DND-41 (cell line): ENCODE data around the gene ZHX3.

Source experiments
- EZH2 ChIP-seq: IDR thresholded peaks from 3 replicates; pipeline ENCODE4 v1.6.1; 2012; ENCODE audit warnings: borderline replicate concordance, low read depth, mild to moderate bottlenecking, moderate library complexity, low read length, inconsistent platforms; ENCODE audit not compliant: severe bottlenecking
- TF ChIP-seq, protein P1 (sequence below): IDR thresholded peaks from 2 replicates; pipeline ENCODE4 v1.5.1; 2012; ENCODE audit warnings: borderline replicate concordance, low read length, moderate library complexity, mild to moderate bottlenecking; ENCODE audit not compliant: poor library complexity, severe bottlenecking; ENCODE audit errors: extremely low read depth

DNA sequence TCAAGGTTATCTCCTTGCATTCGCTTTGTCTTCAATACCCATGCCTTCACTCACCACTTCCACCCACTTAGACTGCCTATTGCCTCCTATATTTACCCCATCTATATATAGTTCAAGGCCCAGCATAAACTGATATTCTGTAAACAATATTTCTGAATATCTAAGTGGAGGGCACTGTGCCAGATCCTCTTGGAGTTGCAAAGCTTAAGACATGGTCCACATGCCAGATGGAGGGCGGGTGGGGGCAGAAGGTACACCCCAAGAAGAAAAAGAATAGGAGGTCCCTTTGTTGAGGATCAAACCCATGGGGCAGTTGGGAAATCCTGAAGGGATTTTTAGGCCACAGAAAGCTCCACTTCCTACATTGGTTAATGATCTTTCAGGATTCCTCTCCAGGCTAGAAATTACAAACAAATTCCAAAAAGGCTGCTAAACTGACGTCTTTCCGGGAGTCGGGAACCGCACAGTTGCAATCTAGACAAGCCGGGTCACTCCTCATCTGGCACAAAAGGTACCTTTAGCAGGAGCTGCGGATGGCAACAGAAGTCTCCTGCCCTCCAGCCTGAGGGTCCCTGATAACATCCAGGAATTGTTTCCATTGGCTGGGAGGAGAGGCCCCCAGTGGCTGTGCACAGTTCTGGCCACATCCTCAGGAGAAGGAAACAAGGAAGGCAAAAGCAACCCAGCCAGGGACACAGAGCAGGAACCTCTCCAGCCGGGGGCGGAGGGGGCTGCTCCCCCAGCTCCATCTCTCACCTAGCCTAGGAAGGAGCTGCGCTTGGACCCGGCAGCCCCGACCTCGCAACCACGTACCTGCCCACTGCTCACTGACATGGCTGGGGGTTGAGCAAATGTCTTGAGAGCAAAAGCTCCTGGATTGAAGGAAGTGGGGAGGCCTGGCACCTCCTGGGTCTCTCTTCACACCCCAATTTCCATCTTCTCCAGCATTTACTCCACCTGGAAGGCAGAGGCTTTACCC, 17.2 kb upstream of the ZHX3 start:
- TF ChIP-seq, protein P1, sequence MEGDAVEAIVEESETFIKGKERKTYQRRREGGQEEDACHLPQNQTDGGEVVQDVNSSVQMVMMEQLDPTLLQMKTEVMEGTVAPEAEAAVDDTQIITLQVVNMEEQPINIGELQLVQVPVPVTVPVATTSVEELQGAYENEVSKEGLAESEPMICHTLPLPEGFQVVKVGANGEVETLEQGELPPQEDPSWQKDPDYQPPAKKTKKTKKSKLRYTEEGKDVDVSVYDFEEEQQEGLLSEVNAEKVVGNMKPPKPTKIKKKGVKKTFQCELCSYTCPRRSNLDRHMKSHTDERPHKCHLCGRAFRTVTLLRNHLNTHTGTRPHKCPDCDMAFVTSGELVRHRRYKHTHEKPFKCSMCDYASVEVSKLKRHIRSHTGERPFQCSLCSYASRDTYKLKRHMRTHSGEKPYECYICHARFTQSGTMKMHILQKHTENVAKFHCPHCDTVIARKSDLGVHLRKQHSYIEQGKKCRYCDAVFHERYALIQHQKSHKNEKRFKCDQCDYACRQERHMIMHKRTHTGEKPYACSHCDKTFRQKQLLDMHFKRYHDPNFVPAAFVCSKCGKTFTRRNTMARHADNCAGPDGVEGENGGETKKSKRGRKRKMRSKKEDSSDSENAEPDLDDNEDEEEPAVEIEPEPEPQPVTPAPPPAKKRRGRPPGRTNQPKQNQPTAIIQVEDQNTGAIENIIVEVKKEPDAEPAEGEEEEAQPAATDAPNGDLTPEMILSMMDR = no peak
- no peak for TF ChIP-seq EZH2
